HG02840 (cell line): Measurements from ENCODE around the gene ACRBP.

Experiments used
- ATAC-seq: cut with Tn5 transposase; IDR thresholded peaks from one replicate; pipeline ENCODE4 v1.9.1; 2021; ENCODE audit warnings: mild to moderate bottlenecking, moderate library complexity, moderate number of reproducible peaks; ENCODE audit not compliant: unreplicated experiment, low FRiP score

ACRBP gene

GRCh38 chr12:6647083-6647604 lies at the start of gene ACRBP:
ACRBP (minus strand) TSS chr12:6647432; CDS start chr12:6647366, 66 bp downstream.
- no peak for ATAC-seq

- no peak for ATAC-seq
These were observed 48.2 kb upstream of the ACRBP start for GRCh38 chr12:6695313-6696045.

- no peak for ATAC-seq
These were observed 47.5 kb upstream of the ACRBP start for GRCh38 chr12:6694701-6695100.

GRCh38 chr12:6693832-6694355 lies 46.7 kb upstream of the ACRBP start:
- ATAC-seq = no peak

GRCh38 chr12:6692888-6693287 lies 45.7 kb upstream of the ACRBP start:
- no peak for ATAC-seq

- ATAC-seq = no peak
These were observed 44.2 kb upstream of the ACRBP start for GRCh38 chr12:6691473-6691872.

- ATAC-seq = peak; percentile 87
These were observed 42.0 kb upstream of the ACRBP start, which contains the start of gene ZNF384 for GRCh38 chr12:6688999-6689882. ZNF384 (minus strand) TSS chr12:6689375; CDS start chr12:6679520, 9,855 bp downstream.

- ATAC-seq = no peak
These were observed 41.3 kb upstream of the ACRBP start for GRCh38 chr12:6688543-6688998.

- ATAC-seq = no peak
These were observed 38.6 kb upstream of the ACRBP start for GRCh38 chr12:6685814-6686213.

GRCh38 chr12:6684609-6685008 lies 37.4 kb upstream of the ACRBP start:
- no peak for ATAC-seq

GRCh38 chr12:6676962-6677361 lies 29.7 kb upstream of the ACRBP start:
- no peak for ATAC-seq

- no peak for ATAC-seq
These were observed 24.9 kb upstream of the ACRBP start for GRCh38 chr12:6672143-6672542.

- no peak for ATAC-seq
These were observed 20.5 kb upstream of the ACRBP start for GRCh38 chr12:6667559-6668210.

- ATAC-seq = no peak
These were observed 19.0 kb upstream of the ACRBP start for GRCh38 chr12:6666211-6666610.

- ATAC-seq = no peak
These were observed 17.7 kb upstream of the ACRBP start for GRCh38 chr12:6664902-6665301.

GRCh38 chr12:6662906-6663742 lies 15.9 kb upstream of the ACRBP start, which contains the start of gene ING4:
ING4 (minus strand) TSS chr12:6663119; CDS start chr12:6663101, 18 bp downstream.
- ATAC-seq = peak; percentile 98

GRCh38 chr12:6662602-6662905 lies 15.3 kb upstream of the ACRBP start:
- peak; percentile 13 for ATAC-seq

- ATAC-seq = no peak
These were observed 6.8 kb upstream of the ACRBP start for GRCh38 chr12:6653987-6654386.

GRCh38 chr12:6653342-6653741 lies 6.1 kb upstream of the ACRBP start:
- ATAC-seq = no peak

- no peak for ATAC-seq
These were observed 5.2 kb upstream of the ACRBP start for GRCh38 chr12:6652391-6652790.
